Measurements from ENCODE around the gene ACAN. TPM values are rescaled to one million over a fixed set of nuclear protein-coding genes. Genes with fewer than 3 reads are reported as not detected.
"Not testable (repeated sequence)": the region's sequence is repeated elsewhere in the genome, so short reads cannot be mapped to it uniquely, and the experiment has no call there.

ACAN gene
- total RNA-seq, 1 donor from 2014 or later = not detected

GRCh38 chr15:88920186-88920891 is 117.1 kb downstream of the ACAN start:
- no peak for DNase-seq (ENCODE audit: low read depth, low spot score)

GRCh38 chr15:88920892-88921435 is 117.7 kb downstream of the ACAN start:
- DNase-seq (ENCODE audit: low read depth, low spot score) = not testable (repeated sequence)

Other genes with a start within 250 kb of the ACAN start
- 91.7 and 93.6 TPM in 2 replicates for gene AEN, start 182.1 kb upstream of the ACAN start, total RNA-seq
- 8.0 and 44.4 TPM in 2 replicates for gene ISG20, start 164.4 kb upstream of the ACAN start, total RNA-seq
- gene HAPLN3, start 92.1 kb downstream of the ACAN start, total RNA-seq = 15.5 and 35.9 TPM in 2 replicates
- 24.0 and 25.8 TPM in 2 replicates for gene MFGE8, start 109.9 kb downstream of the ACAN start, total RNA-seq